A673 (cell line): Measurements from ENCODE around the gene PTCHD4. TPM values are rescaled to one million over a fixed set of nuclear protein-coding genes. Genes with fewer than 3 reads are reported as not detected.

Source experiments
- BruUV-seq: library from RNA; stranded (reverse); fragments of 400-500 nt; replicated peaks from 2 replicates; lab custom pipeline; 2021; lab: Mats Ljungman, UMichigan
- CTCF ChIA-PET: fragments of 300-600 bp; sonication (Branson Sonifier 250); formaldehyde crosslinking; loops from one replicate; lab custom pipeline; 2022; ENCODE audit warnings: antibody characterized with exemption; lab: Charles Lee
- POLR2A ChIA-PET: fragments of 300-600 bp; sonication (Branson Sonifier 250); formaldehyde crosslinking; loops from one replicate; lab custom pipeline; 2022; ENCODE audit warnings: antibody characterized with exemption; ENCODE audit not compliant: low non-redundant PET; lab: Charles Lee
- DNase-seq: peaks from one replicate; pipeline ENCODE4 v3.0.0-alpha.2; 2015; ENCODE audit warnings: low spot score
- H3K27ac ChIP-seq: fragments of 200-600 bp; sonication (generic); 2 replicates; pipeline ENCODE4 v1.5.1; 2016; ENCODE audit warnings: mixed run types, low read depth, mild to moderate bottlenecking, mixed read lengths, antibody characterized with exemption, low read length; ENCODE audit not compliant: poor library complexity, severe bottlenecking
- H3K27me3 ChIP-seq: fragments of 200-600 bp; sonication (generic); replicated peaks from 2 replicates; pipeline ENCODE4 v1.6.1; 2017; ENCODE audit warnings: mixed run types, low read depth, mild to moderate bottlenecking, mixed read lengths, antibody characterized with exemption, low read length; ENCODE audit not compliant: insufficient read depth, poor library complexity
- H3K36me3 ChIP-seq: fragments of 200-600 bp; sonication (generic); 2 replicates; pipeline ENCODE4 v1.6.1; 2016; ENCODE audit warnings: mixed run types, mild to moderate bottlenecking, mixed read lengths, antibody characterized with exemption, low read length; ENCODE audit not compliant: insufficient read depth, poor library complexity, severe bottlenecking
- H3K4me1 ChIP-seq: fragments of 200-600 bp; sonication (generic); 2 replicates; pipeline ENCODE4 v1.6.1; 2017; ENCODE audit warnings: mixed run types, mild to moderate bottlenecking, mixed read lengths, antibody characterized with exemption, low read length; ENCODE audit not compliant: insufficient read depth, poor library complexity, severe bottlenecking
- H3K4me3 ChIP-seq: fragments of 200-600 bp; sonication (generic); 2 replicates; pipeline ENCODE4 v1.5.1; 2016; ENCODE audit warnings: low read depth, mixed run types, mild to moderate bottlenecking, mixed read lengths, low read length; ENCODE audit not compliant: poor library complexity, severe bottlenecking
- H3K9me3 ChIP-seq: fragments of 200-600 bp; sonication (generic); 2 replicates; pipeline ENCODE4 v1.6.1; 2016; ENCODE audit warnings: mixed run types, low read depth, mild to moderate bottlenecking, mixed read lengths, antibody characterized with exemption, low read length; ENCODE audit not compliant: poor library complexity, severe bottlenecking
- CTCF ChIP-seq: fragments of 300-800, 200-600 bp; sonication (generic); conservative IDR thresholded peaks from 2 replicates; pipeline ENCODE4 v1.5.1; 2017; ENCODE audit warnings: low read depth, mild to moderate bottlenecking, antibody characterized with exemption, low read length, moderate library complexity, mixed read lengths
- EZH2 ChIP-seq: fragments of 200-600 bp; sonication (generic); IDR thresholded peaks from 2 replicates; pipeline ENCODE4 v1.6.1; 2017; ENCODE audit warnings: borderline replicate concordance, low read depth, mild to moderate bottlenecking, mixed read lengths, antibody characterized with exemption, low read length; ENCODE audit not compliant: poor library complexity, severe bottlenecking
- intact Hi-C: fragments of 100-400 bp; cut with micrococcal nuclease; formaldehyde crosslinking; loops from one replicate; pipeline ENCODE4 v1.10.0; 2022; ENCODE audit not compliant: unreplicated experiment
- total RNA-seq: library from RNA; stranded (reverse); gene quantifications from 2 replicates; pipeline ENCODE4 v1.2.3, GENCODE V29; 2021

PTCHD4 gene
- total RNA-seq, 1 experiment from 2014 or later, result 0.17 TPM

GRCh38 chr6:48098923-48099322 lies 12.1 kb downstream of the PTCHD4 start:
- POLR2A ChIA-PET, result interaction anchor here (0.5 kb wide), 1 partner anchor 455 kb away, joined by 3 read pairs; no protein-coding TSS in a partner anchor
- no peaks in the 10 kb centered on the region for H3K36me3 ChIP-seq
- no peaks in the 10 kb centered on the region for H3K4me1 ChIP-seq
- BruUV-seq, result no TSS peak
- no peak for TF ChIP-seq CTCF
- TF ChIP-seq EZH2, result no peak
- H3K27ac ChIP-seq, result no peak overlapping the region
- CTCF ChIA-PET, result no interaction called here
- no peak overlapping the region for H3K4me3 ChIP-seq
- intact Hi-C loops, result no loop called here
- H3K9me3 ChIP-seq, result no peaks in the 10 kb centered on the region
- DNase-seq, result peak; percentile 34
- peaks cover 14% of the 10 kb centered on the region for H3K27me3 ChIP-seq

GRCh38 chr6:48092550-48093217 lies 18.3 kb downstream of the PTCHD4 start:
- POLR2A ChIA-PET, result no interaction called here
- CTCF ChIA-PET, result no interaction called here
- intact Hi-C loops, result no loop called here

GRCh38 chr6:48090546-48090945 lies 20.5 kb downstream of the PTCHD4 start:
- H3K9me3 ChIP-seq, result no peaks in the 10 kb centered on the region
- TF ChIP-seq CTCF (no peak), EZH2 (no peak)
- no peaks in the 10 kb centered on the region for H3K36me3 ChIP-seq
- H3K27ac ChIP-seq, result no peak overlapping the region
- BruUV-seq, result no TSS peak
- intact Hi-C loops, result no loop called here
- no peak overlapping the region for H3K4me3 ChIP-seq
- no peaks in the 10 kb centered on the region for H3K27me3 ChIP-seq
- no peak for DNase-seq
- ChIA-PET POLR2A (no interaction called here), CTCF (no interaction called here)
- peaks cover 3% of the 10 kb centered on the region for H3K4me1 ChIP-seq

More at GRCh38 chr6:48092550-48093217, 18.3 kb downstream of the PTCHD4 start:
- Histone ChIP-seq H3K36me3 (no peaks in the 10 kb centered on the region), H3K4me3 (no peak overlapping the region), H3K27me3 (no peaks in the 10 kb centered on the region), H3K9me3 (no peaks in the 10 kb centered on the region), H3K27ac (no peak overlapping the region), H3K4me1 (peaks cover 3% of the 10 kb centered on the region)
- TF ChIP-seq CTCF (no peak), EZH2 (no peak)
- DNase-seq, result no peak
- no TSS peak for BruUV-seq
